Caco-2 (cell line): ENCODE results near the gene TLE6. TPM values are rescaled to one million over a fixed set of nuclear protein-coding genes. Genes with fewer than 3 reads are reported as not detected.

Experiments used
- BruUV-seq: library from RNA; stranded (reverse); fragments of 400-500 nt; replicated peaks from 2 replicates; lab custom pipeline; 2021; lab: Mats Ljungman, UMichigan
- CTCF ChIA-PET: fragments of 300-600 bp; sonication (Branson Sonifier 250); formaldehyde crosslinking; loops from one replicate; lab custom pipeline; 2022; ENCODE audit warnings: antibody characterized with exemption; lab: Charles Lee
- POLR2A ChIA-PET: fragments of 300-600 bp; sonication (Branson Sonifier 250); formaldehyde crosslinking; loops from one replicate; lab custom pipeline; 2022; ENCODE audit warnings: antibody characterized with exemption; lab: Charles Lee
- DNase-seq, 2 experiments: peaks; one replicate each; pipeline versions ENCODE4 v3.0.0 to v3.0.0-alpha.2; 2020 to 2022
- H3K27me3 ChIP-seq: replicated peaks from 2 replicates; pipeline ENCODE4 v1.6.0; 2011; ENCODE audit warnings: low read length; ENCODE audit not compliant: control insufficient read depth, insufficient read depth
- H3K36me3 ChIP-seq: 2 replicates; pipeline ENCODE4 v1.5.1; 2011; ENCODE audit warnings: low read length; ENCODE audit not compliant: control insufficient read depth, insufficient read depth
- H3K4me1 ChIP-seq: fragments of 250-450 bp; sonication (Bioruptor Pico); 2 replicates; pipeline ENCODE4 v1.5.1; 2020; ENCODE audit warnings: mild to moderate bottlenecking
- H3K4me3 ChIP-seq: 2 replicates; pipeline ENCODE4 v1.5.1; 2011; ENCODE audit warnings: low read depth, mild to moderate bottlenecking, control low read depth, low read length
- H3K9me3 ChIP-seq: fragments of 250-450 bp; sonication (Bioruptor Pico); 2 replicates; pipeline ENCODE4 v1.5.1; 2020; ENCODE audit warnings: mild to moderate bottlenecking, moderate library complexity
- H3K27ac Mint-ChIP-seq: one replicate; pipeline ENCODE4 v1.8.0; 2022; ENCODE audit warnings: mixed read lengths; ENCODE audit not compliant: unreplicated experiment
- H3K27me3 Mint-ChIP-seq: one replicate; pipeline ENCODE4 v1.8.0; 2022; ENCODE audit warnings: mixed read lengths; ENCODE audit not compliant: insufficient read depth, unreplicated experiment
- H3K36me3 Mint-ChIP-seq: one replicate; pipeline ENCODE4 v1.8.0; 2022; ENCODE audit warnings: mild to moderate bottlenecking, mixed read lengths; ENCODE audit not compliant: insufficient read depth, unreplicated experiment
- H3K4me1 Mint-ChIP-seq: one replicate; pipeline ENCODE4 v1.8.0; 2022; ENCODE audit warnings: low read depth, mixed read lengths; ENCODE audit not compliant: unreplicated experiment
- H3K4me3 Mint-ChIP-seq: one replicate; pipeline ENCODE4 v1.8.0; 2022; ENCODE audit warnings: mild to moderate bottlenecking, moderate library complexity, mixed read lengths; ENCODE audit not compliant: unreplicated experiment
- H3K9me3 Mint-ChIP-seq: one replicate; pipeline ENCODE4 v1.8.0; 2022; ENCODE audit warnings: mixed read lengths; ENCODE audit not compliant: unreplicated experiment
- intact Hi-C: fragments of 100-400 bp; cut with micrococcal nuclease; formaldehyde crosslinking; loops from one replicate; pipeline ENCODE4 v1.10.0; 2022; ENCODE audit not compliant: unreplicated experiment
- total RNA-seq: library from RNA; stranded (reverse); gene quantifications from 2 replicates; pipeline ENCODE4 v1.2.3, GENCODE V29; 2022
- TF ChIP-seq, protein P1 (sequence below), 2 experiments: fragments of 200-600 bp in 1 of 2; IDR thresholded peaks; 1 replicate in 1 of 2; 2 replicates in 1 of 2; pipeline versions ENCODE4 v1.5.1 to v1.8.0; 2011 to 2022; ENCODE audit warnings: antibody characterized with exemption in 1 of 2, control low read depth in 1 of 2, inconsistent platforms in 1 of 2, low read depth in 1 of 2, low read length in 1 of 2, mild to moderate bottlenecking in 1 of 2, moderate library complexity in 1 of 2; ENCODE audit not compliant: insufficient read depth in 1 of 2, severe bottlenecking in 1 of 2, unreplicated experiment in 1 of 2

Gene TLE6
- total RNA-seq, 1 experiment from 2014 or later, result 1.4 TPM

GRCh38 chr19:3034656-3035541 lies 57.5 kb downstream of the TLE6 start:
- CTCF ChIA-PET, result interaction anchor here (0.6 to 2.2 kb wide), 8 partner anchors 53 to 386 kb away, joined by 3 to 16 read pairs (median 3); partner anchors contain the start of gene TLE6
- Mint-ChIP-seq H3K4me3 (peak overlapping the region; percentile 90), H3K27ac (peak overlapping the region; percentile 94), H3K9me3 (no peaks in the 10 kb centered on the region), H3K4me1 (peaks cover 30% of the 10 kb centered on the region), H3K27me3 (no peaks in the 10 kb centered on the region), H3K36me3 (peaks cover 28% of the 10 kb centered on the region)
- POLR2A ChIA-PET, result interaction anchor here (1.0 to 3.0 kb wide), 7 partner anchors 12 to 953 kb away, joined by 3 to 24 read pairs (median 5); partner anchors contain the start of genes THOP1 and TLE6
- peaks cover 29% of the 10 kb centered on the region for H3K4me1 ChIP-seq
- intact Hi-C loops, result loop anchor here (1.0 to 5.0 kb wide), 2 partner anchors 58 to 83 kb away; partner anchors contain the start of gene TLE6
- TF ChIP-seq, protein P1, sequence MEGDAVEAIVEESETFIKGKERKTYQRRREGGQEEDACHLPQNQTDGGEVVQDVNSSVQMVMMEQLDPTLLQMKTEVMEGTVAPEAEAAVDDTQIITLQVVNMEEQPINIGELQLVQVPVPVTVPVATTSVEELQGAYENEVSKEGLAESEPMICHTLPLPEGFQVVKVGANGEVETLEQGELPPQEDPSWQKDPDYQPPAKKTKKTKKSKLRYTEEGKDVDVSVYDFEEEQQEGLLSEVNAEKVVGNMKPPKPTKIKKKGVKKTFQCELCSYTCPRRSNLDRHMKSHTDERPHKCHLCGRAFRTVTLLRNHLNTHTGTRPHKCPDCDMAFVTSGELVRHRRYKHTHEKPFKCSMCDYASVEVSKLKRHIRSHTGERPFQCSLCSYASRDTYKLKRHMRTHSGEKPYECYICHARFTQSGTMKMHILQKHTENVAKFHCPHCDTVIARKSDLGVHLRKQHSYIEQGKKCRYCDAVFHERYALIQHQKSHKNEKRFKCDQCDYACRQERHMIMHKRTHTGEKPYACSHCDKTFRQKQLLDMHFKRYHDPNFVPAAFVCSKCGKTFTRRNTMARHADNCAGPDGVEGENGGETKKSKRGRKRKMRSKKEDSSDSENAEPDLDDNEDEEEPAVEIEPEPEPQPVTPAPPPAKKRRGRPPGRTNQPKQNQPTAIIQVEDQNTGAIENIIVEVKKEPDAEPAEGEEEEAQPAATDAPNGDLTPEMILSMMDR (IDR thresholded peaks at IDR 0.05; ENCODE audit: insufficient read depth in 1 of 2, low read depth in 1 of 2, low read length in 1 of 2, severe bottlenecking in 1 of 2, unreplicated experiment in 1 of 2), result no peak
- no peaks in the 10 kb centered on the region for H3K27me3 ChIP-seq
- peak overlapping the region; percentile 46 for H3K4me3 ChIP-seq
- DNase-seq, result peak in 1 of 2 experiments; percentile 54
- H3K36me3 ChIP-seq, result no peaks in the 10 kb centered on the region
- BruUV-seq, result TSS peak; percentile 99
- H3K9me3 ChIP-seq, result no peaks in the 10 kb centered on the region

- Mint-ChIP-seq H3K27me3 (no peaks in the 10 kb centered on the region), H3K4me3 (peak overlapping the region; percentile 90), H3K36me3 (peaks cover 26% of the 10 kb centered on the region), H3K27ac (peak overlapping the region; percentile 94), H3K4me1 (peaks cover 23% of the 10 kb centered on the region), H3K9me3 (no peaks in the 10 kb centered on the region)
- no peaks in the 10 kb centered on the region for H3K9me3 ChIP-seq
- POLR2A ChIA-PET, result interaction anchor here (0.5 to 3.0 kb wide), 9 partner anchors 13 to 952 kb away, joined by 3 to 24 read pairs (median 5); partner anchors contain the start of genes THOP1 and TLE6
- no TSS peak for BruUV-seq
- H3K36me3 ChIP-seq, result no peaks in the 10 kb centered on the region
- peak overlapping the region; percentile 46 for H3K4me3 ChIP-seq
- TF ChIP-seq, protein P1 (IDR thresholded peaks at IDR 0.05; ENCODE audit: insufficient read depth in 1 of 2, low read depth in 1 of 2, low read length in 1 of 2, severe bottlenecking in 1 of 2, unreplicated experiment in 1 of 2), result no peak
- intact Hi-C loops, result loop anchor here (1.0 to 5.0 kb wide), 2 partner anchors 58 to 83 kb away; partner anchors contain the start of gene TLE6
- DNase-seq, result peak; percentile 98 to 99
- H3K4me1 ChIP-seq, result peaks cover 26% of the 10 kb centered on the region
- CTCF ChIA-PET, result interaction anchor here (0.6 to 2.2 kb wide), 11 partner anchors 18 to 387 kb away, joined by 3 to 16 read pairs (median 3); partner anchors contain the start of gene TLE6
- H3K27me3 ChIP-seq, result no peaks in the 10 kb centered on the region
Measured at GRCh38 chr19:3035542-3036118, 58.3 kb downstream of the TLE6 start.
